ENCODE measurements around the gene GLCCI1.
A peak's percentile ranks its signal among the peaks of the same experiment; 100 is the strongest.

The GLCCI1 gene

DNA sequence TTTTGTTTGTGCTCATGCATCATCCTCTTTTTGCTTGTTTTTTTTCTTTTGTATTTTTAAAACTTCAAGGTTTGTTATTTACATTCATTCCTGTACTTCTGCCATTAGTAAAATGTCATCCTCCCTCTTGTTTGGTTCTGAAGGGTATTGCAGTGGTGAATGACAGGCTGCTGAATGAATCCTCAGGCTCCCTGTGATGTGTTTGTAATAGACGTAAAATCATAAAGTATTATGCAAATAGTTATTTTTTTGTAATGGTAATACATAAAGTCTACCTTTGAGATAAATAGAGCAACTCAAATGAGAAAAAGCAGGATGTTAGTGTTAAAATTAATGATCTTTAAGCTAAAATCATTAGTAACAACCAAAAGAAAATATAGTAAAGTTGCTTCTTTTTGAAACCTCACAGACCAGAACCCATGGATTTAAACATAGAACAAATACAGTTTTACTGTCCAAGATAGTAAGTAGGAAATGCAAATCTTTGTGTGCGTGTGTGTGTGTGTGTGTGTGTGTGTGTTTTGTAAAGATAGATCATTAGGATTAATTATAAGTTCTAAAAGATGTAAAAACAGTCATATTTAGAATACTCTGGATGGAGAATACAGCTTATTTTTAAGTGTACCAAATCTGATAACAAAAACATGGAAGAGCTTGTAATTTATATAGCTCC, 4.5 kb downstream of the GLCCI1 start:
- Histone ChIP-seq H3K9ac (ENCODE audit: low read length) (no peak overlapping the region), H3K9me3 (ENCODE audit: insufficient read depth, low read length) (no peaks in the 10 kb centered on the region), H2AFZ (ENCODE audit: low read depth, low read length, severe bottlenecking) (no peak overlapping the region), H3K36me3 (ENCODE audit: low read length) (no peaks in the 10 kb centered on the region), H3K4me2 (ENCODE audit: low read depth, low read length, poor library complexity, severe bottlenecking) (peak overlapping the region; percentile 18), H3K4me3 (ENCODE audit: insufficient read depth, low read length, poor library complexity, severe bottlenecking) (no peak overlapping the region), H3F3A (ENCODE audit: insufficient read depth) (peaks cover 12% of the 10 kb centered on the region), H3K27me3 (ENCODE audit: low read length) (no peaks in the 10 kb centered on the region), H3K79me2 (ENCODE audit: insufficient read depth, low read length) (no peaks in the 10 kb centered on the region; the same call in 1 of the 2 replicates), H3K9me2 (replicated peaks; ENCODE audit: insufficient read depth, low read length) (no peaks in the 10 kb centered on the region), H4K20me1 (ENCODE audit: low read depth, low read length) (peaks cover 7% of the 10 kb centered on the region; the same call in 1 of the 2 replicates), H3K27ac (ENCODE audit: low read depth, low read length) (no peak overlapping the region)
- TF ChIP-seq, protein P1, sequence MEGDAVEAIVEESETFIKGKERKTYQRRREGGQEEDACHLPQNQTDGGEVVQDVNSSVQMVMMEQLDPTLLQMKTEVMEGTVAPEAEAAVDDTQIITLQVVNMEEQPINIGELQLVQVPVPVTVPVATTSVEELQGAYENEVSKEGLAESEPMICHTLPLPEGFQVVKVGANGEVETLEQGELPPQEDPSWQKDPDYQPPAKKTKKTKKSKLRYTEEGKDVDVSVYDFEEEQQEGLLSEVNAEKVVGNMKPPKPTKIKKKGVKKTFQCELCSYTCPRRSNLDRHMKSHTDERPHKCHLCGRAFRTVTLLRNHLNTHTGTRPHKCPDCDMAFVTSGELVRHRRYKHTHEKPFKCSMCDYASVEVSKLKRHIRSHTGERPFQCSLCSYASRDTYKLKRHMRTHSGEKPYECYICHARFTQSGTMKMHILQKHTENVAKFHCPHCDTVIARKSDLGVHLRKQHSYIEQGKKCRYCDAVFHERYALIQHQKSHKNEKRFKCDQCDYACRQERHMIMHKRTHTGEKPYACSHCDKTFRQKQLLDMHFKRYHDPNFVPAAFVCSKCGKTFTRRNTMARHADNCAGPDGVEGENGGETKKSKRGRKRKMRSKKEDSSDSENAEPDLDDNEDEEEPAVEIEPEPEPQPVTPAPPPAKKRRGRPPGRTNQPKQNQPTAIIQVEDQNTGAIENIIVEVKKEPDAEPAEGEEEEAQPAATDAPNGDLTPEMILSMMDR (IDR thresholded peaks at IDR 0.05; ENCODE audit: insufficient read depth, low read length, poor library complexity, severe bottlenecking) = no peak
- no peak for TF ChIP-seq EZH2phosphoT487 (conservative IDR thresholded peaks at IDR 0.05; ENCODE audit: low read length)

DNA sequence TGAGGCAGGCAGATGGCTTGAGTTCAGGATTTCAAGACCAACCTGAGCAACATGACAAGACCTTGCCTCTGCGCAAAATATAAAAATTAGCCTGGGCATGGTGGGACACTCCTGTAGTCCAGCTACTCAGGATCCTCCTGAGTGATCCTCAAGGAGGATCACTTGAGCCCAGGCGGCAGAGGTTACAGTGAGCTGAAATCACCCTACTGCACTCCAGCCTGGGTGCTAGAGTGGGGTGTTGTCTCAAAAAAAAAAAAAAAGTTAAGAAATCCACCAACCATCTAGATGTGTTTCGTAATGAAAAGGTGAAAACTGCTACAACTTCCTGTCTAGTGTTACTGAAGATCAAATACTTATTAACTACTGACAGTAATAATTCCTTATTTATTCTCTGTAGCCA, 8.1 kb downstream of the GLCCI1 start:
- no peak overlapping the region for H3K4me3 ChIP-seq (ENCODE audit: insufficient read depth, low read length, poor library complexity, severe bottlenecking)
- no peaks in the 10 kb centered on the region for H3K9me3 ChIP-seq (ENCODE audit: insufficient read depth, low read length)
- H3F3A ChIP-seq (ENCODE audit: insufficient read depth) = 0 out of 2 replicates have a peak, but pooled peaks cover 4% of the 10 kb centered on the region
- no peak overlapping the region for H2AFZ ChIP-seq (ENCODE audit: low read depth, low read length, severe bottlenecking)
- no peak overlapping the region for H3K4me2 ChIP-seq (ENCODE audit: low read depth, low read length, poor library complexity, severe bottlenecking)
- H3K27ac ChIP-seq (ENCODE audit: low read depth, low read length) = no peak overlapping the region
- TF ChIP-seq, protein P1 (IDR thresholded peaks at IDR 0.05; ENCODE audit: insufficient read depth, low read length, poor library complexity, severe bottlenecking) = no peak
- peaks cover 14% of the 10 kb centered on the region for H4K20me1 ChIP-seq (ENCODE audit: low read depth, low read length)
- no peaks in the 10 kb centered on the region for H3K9me2 ChIP-seq (replicated peaks; ENCODE audit: insufficient read depth, low read length)
- H3K9ac ChIP-seq (ENCODE audit: low read length) = no peak overlapping the region
- H3K36me3 ChIP-seq (ENCODE audit: low read length) = no peaks in the 10 kb centered on the region
- no peaks in the 10 kb centered on the region for H3K27me3 ChIP-seq (ENCODE audit: low read length)
- no peaks in the 10 kb centered on the region; the same call in 1 of the 2 replicates for H3K79me2 ChIP-seq (ENCODE audit: insufficient read depth, low read length)

DNA sequence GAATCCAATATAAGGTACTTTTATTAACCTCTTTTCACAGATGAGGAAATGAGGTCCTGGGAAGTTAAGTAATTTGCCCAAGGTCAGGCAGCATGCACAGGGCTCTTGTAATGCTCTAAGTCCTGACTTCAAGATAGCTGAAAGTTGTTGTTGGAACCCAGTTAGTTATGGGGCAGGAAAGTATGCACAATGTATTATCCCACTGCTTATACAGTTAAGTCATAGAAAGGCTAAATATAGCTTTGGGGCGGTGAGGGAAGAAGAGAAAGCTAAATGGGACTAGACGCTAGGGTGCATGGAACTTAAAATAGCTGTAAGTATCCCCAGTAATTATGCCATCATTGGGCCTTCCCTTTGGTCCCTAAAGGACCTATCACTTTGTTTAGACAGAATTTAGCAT, 9.2 kb downstream of the GLCCI1 start:
- H3K4me2 ChIP-seq (ENCODE audit: low read depth, low read length, poor library complexity, severe bottlenecking) = no peak overlapping the region
- H3K27ac ChIP-seq (ENCODE audit: low read depth, low read length) = no peak overlapping the region
- H3F3A ChIP-seq (ENCODE audit: insufficient read depth) = no peaks in the 10 kb centered on the region
- TF ChIP-seq EZH2phosphoT487 (conservative IDR thresholded peaks at IDR 0.05; ENCODE audit: low read length) = no peak
- TF ChIP-seq, protein P1 (IDR thresholded peaks at IDR 0.05; ENCODE audit: insufficient read depth, low read length, poor library complexity, severe bottlenecking) = no peak
- H3K9ac ChIP-seq (ENCODE audit: low read length) = no peak overlapping the region
- H3K4me3 ChIP-seq (ENCODE audit: insufficient read depth, low read length, poor library complexity, severe bottlenecking) = no peak overlapping the region
- H3K79me2 ChIP-seq (ENCODE audit: insufficient read depth, low read length) = no peaks in the 10 kb centered on the region; the same call in 1 of the 2 replicates
- H3K27me3 ChIP-seq (ENCODE audit: low read length) = no peaks in the 10 kb centered on the region
- H2AFZ ChIP-seq (ENCODE audit: low read depth, low read length, severe bottlenecking) = no peak overlapping the region
- peaks cover 18% of the 10 kb centered on the region for H4K20me1 ChIP-seq (ENCODE audit: low read depth, low read length)
- no peaks in the 10 kb centered on the region for H3K36me3 ChIP-seq (ENCODE audit: low read length)
- H3K9me3 ChIP-seq (ENCODE audit: insufficient read depth, low read length) = no peaks in the 10 kb centered on the region
- no peaks in the 10 kb centered on the region for H3K9me2 ChIP-seq (replicated peaks; ENCODE audit: insufficient read depth, low read length)
